ENCODE measurements around the gene IPCEF1.
"Not testable (repeated sequence)": the region's sequence is repeated elsewhere in the genome, so short reads cannot be mapped to it uniquely, and the experiment has no call there.

Gene IPCEF1

GRCh38 chr6:154370545-154370944 lies 13.9 kb upstream of the IPCEF1 start:
- DNase-seq: no peak

GRCh38 chr6:154367839-154368695 lies 11.5 kb upstream of the IPCEF1 start:
- DNase-seq: no peak

- DNase-seq: no peak
These were observed 10.7 kb upstream of the IPCEF1 start for GRCh38 chr6:154367336-154367735.

- no peak for DNase-seq
These were observed 7.2 kb upstream of the IPCEF1 start for GRCh38 chr6:154363821-154364220.

- DNase-seq: no peak
These were observed 4.9 kb upstream of the IPCEF1 start for GRCh38 chr6:154361476-154361875.

GRCh38 chr6:154360476-154360875 lies 3.9 kb upstream of the IPCEF1 start:
- no peak for DNase-seq

- DNase-seq: no peak
These were observed 3.1 kb upstream of the IPCEF1 start for GRCh38 chr6:154359679-154360078.

GRCh38 chr6:154359161-154359574 lies 2.6 kb upstream of the IPCEF1 start:
- no peak for DNase-seq

- no peak for DNase-seq
These were observed 1.5 kb upstream of the IPCEF1 start for GRCh38 chr6:154358019-154358545.

- DNase-seq: no peak
These were observed 490 bp downstream of the IPCEF1 start for GRCh38 chr6:154356113-154356512.

GRCh38 chr6:154354265-154354777 lies 2.3 kb downstream of the IPCEF1 start:
- no peak for DNase-seq

- no peak for DNase-seq
These were observed 3.0 kb downstream of the IPCEF1 start for GRCh38 chr6:154353626-154354025.

GRCh38 chr6:154352898-154353585 lies 3.6 kb downstream of the IPCEF1 start:
- DNase-seq: no peak

GRCh38 chr6:154350293-154350692 lies 6.3 kb downstream of the IPCEF1 start:
- DNase-seq: no peak

GRCh38 chr6:154347981-154348380 lies 8.6 kb downstream of the IPCEF1 start:
- DNase-seq: no peak

GRCh38 chr6:154345811-154346210 lies 10.8 kb downstream of the IPCEF1 start:
- no peak for DNase-seq

- DNase-seq: no peak
These were observed 12.9 kb downstream of the IPCEF1 start for GRCh38 chr6:154343473-154344308.

GRCh38 chr6:154341871-154342270 lies 14.7 kb downstream of the IPCEF1 start:
- no peak for DNase-seq

GRCh38 chr6:154341336-154341735 lies 15.3 kb downstream of the IPCEF1 start:
- no peak for DNase-seq

GRCh38 chr6:154337406-154338005 lies 19.1 kb downstream of the IPCEF1 start:
- no peak for DNase-seq

GRCh38 chr6:154334147-154334546 lies 22.5 kb downstream of the IPCEF1 start:
- not testable (repeated sequence) for DNase-seq

GRCh38 chr6:154331750-154332149 lies 24.9 kb downstream of the IPCEF1 start:
- no peak for DNase-seq

Measured in NCI-H187 treated with DMSO at 0.1 percent for 48 hours (cell line).